IMR-90 (cell line): Measurements from ENCODE around the gene DUSP11.

Source experiments
- BHLHE40 ChIP-seq: fragments of 150-350 bp; IDR thresholded peaks from 2 replicates; pipeline ENCODE4 v1.6.1; 2016; ENCODE audit warnings: mild to moderate bottlenecking, low read depth, low read length
- CEBPB ChIP-seq: IDR thresholded peaks from 2 replicates; pipeline ENCODE4 v1.6.1; 2012; ENCODE audit warnings: low read depth, low read length, improper control_type of control experiment
- MAFK ChIP-seq: IDR thresholded peaks from 2 replicates; pipeline ENCODE4 v1.6.1; 2012; ENCODE audit warnings: low read depth, low read length, improper control_type of control experiment
- POLR2A ChIP-seq: IDR thresholded peaks from 2 replicates; pipeline ENCODE4 v1.6.1; 2012; ENCODE audit warnings: mild to moderate bottlenecking, low read depth, low read length
- RCOR1 ChIP-seq: IDR thresholded peaks from 2 replicates; pipeline ENCODE4 v1.6.1; 2012; ENCODE audit warnings: mild to moderate bottlenecking, low read length, improper control_type of control experiment; ENCODE audit not compliant: insufficient replicate concordance
- RFX5 ChIP-seq: IDR thresholded peaks from 2 replicates; pipeline ENCODE4 v1.8.0; 2012; ENCODE audit warnings: low read depth, mild to moderate bottlenecking, low read length, moderate library complexity
- SMC3 ChIP-seq: fragments of 150-350 bp; IDR thresholded peaks from 2 replicates; pipeline ENCODE4 v1.6.1; 2016; ENCODE audit warnings: low read depth, mild to moderate bottlenecking, antibody characterized with exemption, low read length, moderate library complexity
- TF ChIP-seq, protein P1 (sequence below): conservative IDR thresholded peaks from 2 replicates; pipeline ENCODE4 v1.5.1; 2012; ENCODE audit warnings: mild to moderate bottlenecking, low read depth, low read length, improper control_type of control experiment
- TF ChIP-seq, protein P2 (sequence below): fragments of 150-350 bp; IDR thresholded peaks from 2 replicates; pipeline ENCODE4 v1.6.1; 2016; ENCODE audit warnings: low read depth, mild to moderate bottlenecking, low read length, moderate library complexity, borderline replicate concordance
- TF ChIP-seq, protein P3 (sequence below): fragments of 150-350 bp; IDR thresholded peaks from 2 replicates; pipeline ENCODE4 v1.6.1; 2017; ENCODE audit warnings: mild to moderate bottlenecking, antibody characterized with exemption, low read length, low read depth

DNA sequence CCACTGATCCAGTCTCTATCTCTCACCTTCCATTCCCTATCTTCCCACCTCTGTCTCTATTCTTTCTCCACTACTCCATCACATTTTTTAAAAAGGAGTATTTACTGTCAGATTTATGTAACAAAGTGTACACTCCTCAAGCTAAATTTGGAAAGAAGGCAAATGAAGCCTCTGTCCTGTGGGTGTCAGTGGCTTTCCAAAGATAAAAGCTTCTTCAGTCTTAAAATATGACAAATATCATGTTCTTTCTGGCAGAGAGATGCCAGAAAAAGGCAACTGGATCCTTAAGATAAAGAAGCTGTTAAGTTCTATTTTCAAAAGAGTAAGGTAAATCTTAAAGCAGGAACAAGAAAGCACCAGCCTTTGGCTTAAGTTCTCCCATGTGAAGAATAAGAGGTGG is 7.1 kb downstream of the DUSP11 start:
- TF ChIP-seq POLR2A (no peak), MAFK (no peak), SMC3 (no peak), CEBPB (no peak), RCOR1 (no peak), BHLHE40 (no peak), RFX5 (no peak)
- TF ChIP-seq, protein P1, sequence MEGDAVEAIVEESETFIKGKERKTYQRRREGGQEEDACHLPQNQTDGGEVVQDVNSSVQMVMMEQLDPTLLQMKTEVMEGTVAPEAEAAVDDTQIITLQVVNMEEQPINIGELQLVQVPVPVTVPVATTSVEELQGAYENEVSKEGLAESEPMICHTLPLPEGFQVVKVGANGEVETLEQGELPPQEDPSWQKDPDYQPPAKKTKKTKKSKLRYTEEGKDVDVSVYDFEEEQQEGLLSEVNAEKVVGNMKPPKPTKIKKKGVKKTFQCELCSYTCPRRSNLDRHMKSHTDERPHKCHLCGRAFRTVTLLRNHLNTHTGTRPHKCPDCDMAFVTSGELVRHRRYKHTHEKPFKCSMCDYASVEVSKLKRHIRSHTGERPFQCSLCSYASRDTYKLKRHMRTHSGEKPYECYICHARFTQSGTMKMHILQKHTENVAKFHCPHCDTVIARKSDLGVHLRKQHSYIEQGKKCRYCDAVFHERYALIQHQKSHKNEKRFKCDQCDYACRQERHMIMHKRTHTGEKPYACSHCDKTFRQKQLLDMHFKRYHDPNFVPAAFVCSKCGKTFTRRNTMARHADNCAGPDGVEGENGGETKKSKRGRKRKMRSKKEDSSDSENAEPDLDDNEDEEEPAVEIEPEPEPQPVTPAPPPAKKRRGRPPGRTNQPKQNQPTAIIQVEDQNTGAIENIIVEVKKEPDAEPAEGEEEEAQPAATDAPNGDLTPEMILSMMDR = no peak
- TF ChIP-seq, protein P2, sequence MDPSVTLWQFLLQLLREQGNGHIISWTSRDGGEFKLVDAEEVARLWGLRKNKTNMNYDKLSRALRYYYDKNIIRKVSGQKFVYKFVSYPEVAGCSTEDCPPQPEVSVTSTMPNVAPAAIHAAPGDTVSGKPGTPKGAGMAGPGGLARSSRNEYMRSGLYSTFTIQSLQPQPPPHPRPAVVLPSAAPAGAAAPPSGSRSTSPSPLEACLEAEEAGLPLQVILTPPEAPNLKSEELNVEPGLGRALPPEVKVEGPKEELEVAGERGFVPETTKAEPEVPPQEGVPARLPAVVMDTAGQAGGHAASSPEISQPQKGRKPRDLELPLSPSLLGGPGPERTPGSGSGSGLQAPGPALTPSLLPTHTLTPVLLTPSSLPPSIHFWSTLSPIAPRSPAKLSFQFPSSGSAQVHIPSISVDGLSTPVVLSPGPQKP = no peak
- TF ChIP-seq, protein P3, sequence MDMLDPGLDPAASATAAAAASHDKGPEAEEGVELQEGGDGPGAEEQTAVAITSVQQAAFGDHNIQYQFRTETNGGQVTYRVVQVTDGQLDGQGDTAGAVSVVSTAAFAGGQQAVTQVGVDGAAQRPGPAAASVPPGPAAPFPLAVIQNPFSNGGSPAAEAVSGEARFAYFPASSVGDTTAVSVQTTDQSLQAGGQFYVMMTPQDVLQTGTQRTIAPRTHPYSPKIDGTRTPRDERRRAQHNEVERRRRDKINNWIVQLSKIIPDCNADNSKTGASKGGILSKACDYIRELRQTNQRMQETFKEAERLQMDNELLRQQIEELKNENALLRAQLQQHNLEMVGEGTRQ = no peak
